Subcutaneous adipose tissue (tissue), 4 donors: ENCODE measurements around the gene KRT73. TPM values are rescaled to one million over a fixed set of nuclear protein-coding genes. Genes with fewer than 3 reads are reported as not detected.

ENCODE experiments used
- total RNA-seq, 4 donors: library from RNA; depleted of rRNA; stranded (reverse); fragments of >200 nt; gene quantifications; one replicate each; pipeline ENCODE4 v1.1.0, GENCODE V29; 2016
- TF ChIP-seq, protein P1 (sequence below): fragments of 450-650 bp; IDR thresholded peaks from one replicate; pipeline ENCODE4 v1.5.1; 2016; ENCODE audit warnings: low read depth, mild to moderate bottlenecking, control low read depth, antibody characterized with exemption, moderate library complexity

Gene KRT73
- total RNA-seq, 4 donors from 2014 or later = not detected

DNA sequence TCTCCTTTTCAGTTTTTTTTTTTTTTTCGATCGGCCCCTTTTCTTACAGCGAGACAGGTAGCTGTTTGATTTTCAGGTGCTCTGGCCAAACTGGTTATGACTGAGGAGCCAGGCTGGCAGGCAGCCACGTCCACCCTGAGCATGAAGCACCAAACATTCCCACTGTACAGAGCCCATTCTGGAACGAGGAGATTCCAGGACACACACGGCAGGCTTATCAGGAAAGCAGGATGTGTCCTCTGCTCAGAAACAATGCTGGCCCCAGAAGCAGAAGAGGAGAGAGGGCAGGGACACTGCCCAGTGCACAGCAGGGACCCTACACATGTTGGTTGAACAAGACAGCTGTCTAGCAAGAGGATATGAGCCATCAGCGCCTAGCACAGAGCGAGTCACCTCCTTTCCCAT lies 37.4 kb upstream of the KRT73 start:
- TF ChIP-seq, protein P1, sequence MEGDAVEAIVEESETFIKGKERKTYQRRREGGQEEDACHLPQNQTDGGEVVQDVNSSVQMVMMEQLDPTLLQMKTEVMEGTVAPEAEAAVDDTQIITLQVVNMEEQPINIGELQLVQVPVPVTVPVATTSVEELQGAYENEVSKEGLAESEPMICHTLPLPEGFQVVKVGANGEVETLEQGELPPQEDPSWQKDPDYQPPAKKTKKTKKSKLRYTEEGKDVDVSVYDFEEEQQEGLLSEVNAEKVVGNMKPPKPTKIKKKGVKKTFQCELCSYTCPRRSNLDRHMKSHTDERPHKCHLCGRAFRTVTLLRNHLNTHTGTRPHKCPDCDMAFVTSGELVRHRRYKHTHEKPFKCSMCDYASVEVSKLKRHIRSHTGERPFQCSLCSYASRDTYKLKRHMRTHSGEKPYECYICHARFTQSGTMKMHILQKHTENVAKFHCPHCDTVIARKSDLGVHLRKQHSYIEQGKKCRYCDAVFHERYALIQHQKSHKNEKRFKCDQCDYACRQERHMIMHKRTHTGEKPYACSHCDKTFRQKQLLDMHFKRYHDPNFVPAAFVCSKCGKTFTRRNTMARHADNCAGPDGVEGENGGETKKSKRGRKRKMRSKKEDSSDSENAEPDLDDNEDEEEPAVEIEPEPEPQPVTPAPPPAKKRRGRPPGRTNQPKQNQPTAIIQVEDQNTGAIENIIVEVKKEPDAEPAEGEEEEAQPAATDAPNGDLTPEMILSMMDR = no peak

DNA sequence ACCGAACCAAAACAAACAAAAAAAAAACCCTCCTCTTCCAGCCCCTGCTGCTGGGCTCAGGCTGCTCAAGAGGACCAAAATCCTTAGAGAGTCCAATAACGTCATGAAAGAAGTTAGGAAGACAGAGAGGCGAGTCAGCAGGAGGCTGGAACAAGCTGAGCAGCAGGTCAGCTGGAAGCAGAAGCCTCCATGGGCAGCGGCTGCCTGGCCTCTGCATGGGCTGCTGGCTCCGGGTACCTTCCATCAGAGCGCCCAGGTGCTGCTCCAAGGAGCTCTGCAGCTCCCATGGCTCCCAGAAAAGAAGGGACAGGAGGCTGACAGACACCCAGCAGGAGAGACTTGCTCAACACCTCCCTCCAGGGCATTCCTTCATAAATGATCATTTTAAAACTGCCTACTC lies 36.9 kb upstream of the KRT73 start:
- TF ChIP-seq, protein P1 = no peak

DNA sequence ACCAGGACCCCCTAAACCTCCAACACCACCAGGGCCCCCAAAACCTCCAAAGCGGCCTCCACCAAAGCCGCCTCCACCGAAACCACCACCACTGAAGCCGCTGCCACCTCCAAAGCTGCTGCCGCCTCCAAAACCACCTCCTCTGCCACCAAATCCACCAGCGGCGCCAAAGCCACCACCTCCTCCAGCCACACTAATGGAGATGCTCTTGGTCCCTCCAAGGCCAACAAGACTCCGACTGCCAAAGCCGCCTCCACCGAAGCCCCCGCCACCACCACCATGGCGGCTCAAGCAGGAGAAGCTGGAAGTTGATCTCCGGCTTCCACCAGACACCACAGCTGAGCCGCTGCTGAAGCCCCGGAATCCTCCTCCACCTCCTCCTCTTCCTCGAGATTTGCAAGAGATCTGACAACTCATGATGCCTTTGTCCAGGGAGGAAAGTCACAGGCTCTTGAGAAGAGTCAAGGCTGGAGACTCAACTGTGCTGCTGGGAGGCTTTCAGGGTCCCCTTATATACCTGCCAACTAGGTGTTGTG lies 33.4 kb upstream of the KRT73 start, which contains the start of gene KRT2:
KRT2 (minus strand) TSS at position 486 of the 536 bp plus-strand sequence; CDS start at position 417, 69 bp downstream.
- TF ChIP-seq, protein P1 = no peak

DNA sequence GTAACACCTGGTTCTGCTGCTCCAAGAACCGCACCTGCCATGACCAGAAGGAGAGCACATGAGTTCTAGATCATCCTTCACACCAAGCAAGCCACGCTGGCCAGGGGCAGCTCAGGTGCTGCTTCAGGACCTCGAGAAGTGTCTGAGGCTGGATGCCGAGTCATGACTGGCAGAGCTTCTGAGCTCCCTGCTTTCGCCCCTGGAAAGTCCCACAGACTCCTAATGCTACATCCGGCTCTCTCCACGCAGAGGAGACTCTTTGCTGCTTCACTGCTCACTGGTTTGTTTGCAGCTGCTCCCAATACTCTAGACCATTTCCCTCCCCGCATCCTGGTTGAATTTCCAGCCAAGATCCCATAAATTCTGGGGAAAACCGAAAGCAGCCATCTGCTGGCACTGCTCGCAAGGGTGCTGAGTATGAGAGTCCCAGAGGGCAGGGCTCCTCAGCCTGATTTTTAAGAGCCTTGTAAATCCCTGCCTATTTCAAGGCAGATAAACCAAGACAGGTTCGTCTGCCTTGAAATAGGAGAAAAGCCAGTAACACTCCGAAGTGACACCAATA lies 32.2 kb upstream of the KRT73 start:
- TF ChIP-seq, protein P1 = no peak

DNA sequence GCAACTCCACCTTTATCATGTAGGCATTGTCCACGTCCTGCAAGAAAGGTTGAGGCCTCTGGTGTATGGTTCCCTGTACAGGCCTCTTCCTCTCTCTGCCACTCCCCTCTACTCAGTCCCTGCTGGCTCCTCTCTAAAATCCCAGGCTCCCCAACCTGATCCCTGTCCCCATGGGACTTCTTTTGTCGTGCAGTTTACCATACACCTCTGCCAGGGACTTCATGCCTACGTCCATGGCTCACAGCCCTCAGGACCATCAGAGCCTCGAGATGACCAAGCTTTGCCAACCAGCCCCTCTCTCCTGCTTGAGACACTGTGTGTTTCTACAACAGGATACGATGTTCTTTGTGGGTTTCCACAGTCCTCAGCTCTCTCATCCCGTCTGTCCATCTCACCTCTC lies 30.7 kb upstream of the KRT73 start:
- TF ChIP-seq, protein P1 = no peak

DNA sequence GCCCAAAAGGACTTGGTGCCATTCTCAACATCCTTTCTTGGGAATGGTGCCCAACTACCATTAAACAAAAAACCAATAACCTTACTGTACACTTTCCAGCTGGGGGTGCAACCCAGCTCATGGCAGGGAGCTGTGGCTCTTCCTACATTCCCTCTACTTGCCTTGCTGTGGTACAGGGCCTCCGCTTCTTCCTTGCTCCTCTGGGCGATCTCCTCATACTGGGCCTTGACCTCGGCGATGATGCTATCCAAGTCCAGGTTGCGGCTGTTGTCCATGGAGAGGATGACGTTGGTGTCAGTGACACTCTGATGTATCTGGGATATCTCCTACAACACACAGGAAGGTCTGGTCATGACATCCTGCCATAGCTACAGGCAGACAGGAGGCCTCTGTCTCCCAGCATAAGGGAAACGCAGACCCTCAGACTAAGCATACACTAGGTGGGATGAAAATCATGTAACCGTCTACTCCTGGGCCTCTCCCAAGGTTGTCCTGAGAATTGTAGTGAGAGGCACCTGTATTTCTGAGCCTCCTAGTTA lies 29.7 kb upstream of the KRT73 start:
- TF ChIP-seq, protein P1 = no peak

DNA sequence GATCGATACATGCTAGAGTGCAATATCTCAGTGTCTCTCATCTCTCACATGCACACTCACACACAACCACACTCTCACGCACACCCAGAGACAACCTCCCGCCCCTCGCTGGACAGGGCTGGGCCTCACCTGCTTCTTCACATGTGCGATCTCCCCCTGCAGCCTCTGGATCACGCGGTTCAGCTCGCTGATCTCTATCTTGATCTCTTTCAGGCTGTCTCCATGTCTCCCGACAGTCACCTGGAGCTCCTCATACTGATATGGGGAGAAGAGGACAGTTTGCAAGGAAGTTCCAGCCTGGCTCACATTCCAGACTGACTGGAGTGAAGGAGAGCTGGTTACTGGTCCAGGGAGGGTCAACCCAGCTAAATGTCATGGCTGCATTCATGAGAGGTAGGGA lies 29.2 kb upstream of the KRT73 start:
- TF ChIP-seq, protein P1 = no peak
